ENCODE data around the gene PRKD1.

Gene PRKD1

GRCh38 chr14:29672831-29673230, 254.8 kb downstream of the PRKD1 start:
- no peak for DNase-seq (ENCODE audit: low read depth)

- no peak for DNase-seq (ENCODE audit: low read depth)
These were observed 256.6 kb downstream of the PRKD1 start for GRCh38 chr14:29671034-29671433.

GRCh38 chr14:29668201-29668600, 259.4 kb downstream of the PRKD1 start:
- DNase-seq (ENCODE audit: low read depth), result no peak

GRCh38 chr14:29664515-29664914, 263.1 kb downstream of the PRKD1 start:
- DNase-seq (ENCODE audit: low read depth), result no peak

- no peak for DNase-seq (ENCODE audit: low read depth)
These were observed 264.3 kb downstream of the PRKD1 start for GRCh38 chr14:29663281-29663801.

- DNase-seq (ENCODE audit: low read depth), result no peak
These were observed 272.6 kb downstream of the PRKD1 start for GRCh38 chr14:29654901-29655550.

- no peak for DNase-seq (ENCODE audit: low read depth)
These were observed 274.3 kb downstream of the PRKD1 start for GRCh38 chr14:29653303-29653702.

- DNase-seq (ENCODE audit: low read depth), result no peak
These were observed 275.1 kb downstream of the PRKD1 start for GRCh38 chr14:29652571-29652970.

- DNase-seq (ENCODE audit: low read depth), result no peak
These were observed 276.9 kb downstream of the PRKD1 start for GRCh38 chr14:29650554-29651269.

- no peak for DNase-seq (ENCODE audit: low read depth)
These were observed 278.5 kb downstream of the PRKD1 start for GRCh38 chr14:29649170-29649569.

- no peak for DNase-seq (ENCODE audit: low read depth)
These were observed 279.6 kb downstream of the PRKD1 start for GRCh38 chr14:29648045-29648444.

GRCh38 chr14:29645117-29645516, 282.5 kb downstream of the PRKD1 start:
- DNase-seq (ENCODE audit: low read depth), result no peak

GRCh38 chr14:29643433-29644211, 284.0 kb downstream of the PRKD1 start:
- no peak for DNase-seq (ENCODE audit: low read depth)

GRCh38 chr14:29637411-29637810, 290.2 kb downstream of the PRKD1 start:
- DNase-seq (ENCODE audit: low read depth), result no peak

- no peak for DNase-seq (ENCODE audit: low read depth)
These were observed 290.8 kb downstream of the PRKD1 start for GRCh38 chr14:29636870-29637269.

GRCh38 chr14:29630566-29631160, 297.0 kb downstream of the PRKD1 start:
- no peak for DNase-seq (ENCODE audit: low read depth)

- DNase-seq (ENCODE audit: low read depth), result no peak
These were observed 297.8 kb downstream of the PRKD1 start for GRCh38 chr14:29629839-29630238.

GRCh38 chr14:29627137-29627536, 300.5 kb downstream of the PRKD1 start:
- DNase-seq (ENCODE audit: low read depth), result no peak

- DNase-seq (ENCODE audit: low read depth), result no peak
These were observed 309.2 kb downstream of the PRKD1 start for GRCh38 chr14:29618323-29619067.

- no peak for DNase-seq (ENCODE audit: low read depth)
These were observed 310.7 kb downstream of the PRKD1 start for GRCh38 chr14:29616922-29617321.

GRCh38 chr14:29608861-29609260, 318.8 kb downstream of the PRKD1 start:
- no peak for DNase-seq (ENCODE audit: low read depth)

GRCh38 chr14:29607169-29607568, 320.5 kb downstream of the PRKD1 start:
- DNase-seq (ENCODE audit: low read depth), result no peak

All from stimulated activated CD8-positive, alpha-beta memory T cell treated with anti-CD3 and anti-CD28 coated beads, Interleukin-12 subunit alpha, Interleukin-12 subunit beta, amount 100 ng/mL, for 4 hours (primary cell).